Neural cell (in vitro differentiated cells): ENCODE measurements around the gene CARMIL1.

ENCODE experiments used
- EP300 ChIP-seq: fragments of 450-650 bp; conservative IDR thresholded peaks from 2 replicates; pipeline ENCODE4 v1.6.1; 2014; ENCODE audit warnings: antibody characterized with exemption, mild to moderate bottlenecking, moderate library complexity; ENCODE audit not compliant: poor library complexity, severe bottlenecking
- EZH2 ChIP-seq: fragments of 200-600, 300-800 bp; shearing (Covaris generic), sonication (generic); IDR thresholded peaks from 2 replicates; pipeline ENCODE4 v1.6.1; 2014; ENCODE audit warnings: antibody characterized with exemption, low read length, borderline replicate concordance, mild to moderate bottlenecking; ENCODE audit not compliant: insufficient read depth, poor library complexity, severe bottlenecking
- MXI1 ChIP-seq: fragments of 450-650 bp; conservative IDR thresholded peaks from 2 replicates; pipeline ENCODE4 v1.6.1; 2014; ENCODE audit warnings: antibody characterized with exemption, mild to moderate bottlenecking; ENCODE audit not compliant: poor library complexity, severe bottlenecking
- POLR2AphosphoS5 ChIP-seq: IDR thresholded peaks from 2 replicates; pipeline ENCODE4 v1.6.1; 2012
- SMC3 ChIP-seq: fragments of 450-650 bp; conservative IDR thresholded peaks from 2 replicates; pipeline ENCODE4 v1.6.1; 2014; ENCODE audit warnings: antibody characterized with exemption, mild to moderate bottlenecking, moderate library complexity; ENCODE audit not compliant: poor library complexity
- TAF1 ChIP-seq: IDR thresholded peaks from 2 replicates; pipeline ENCODE4 v1.6.1; 2012; ENCODE audit warnings: low read depth
- TF ChIP-seq, protein P1 (sequence below): fragments of 450-650 bp; IDR thresholded peaks from 2 replicates; pipeline ENCODE4 v1.5.1; 2014; ENCODE audit warnings: antibody characterized with exemption, mild to moderate bottlenecking, moderate library complexity; ENCODE audit not compliant: poor library complexity, severe bottlenecking

DNA sequence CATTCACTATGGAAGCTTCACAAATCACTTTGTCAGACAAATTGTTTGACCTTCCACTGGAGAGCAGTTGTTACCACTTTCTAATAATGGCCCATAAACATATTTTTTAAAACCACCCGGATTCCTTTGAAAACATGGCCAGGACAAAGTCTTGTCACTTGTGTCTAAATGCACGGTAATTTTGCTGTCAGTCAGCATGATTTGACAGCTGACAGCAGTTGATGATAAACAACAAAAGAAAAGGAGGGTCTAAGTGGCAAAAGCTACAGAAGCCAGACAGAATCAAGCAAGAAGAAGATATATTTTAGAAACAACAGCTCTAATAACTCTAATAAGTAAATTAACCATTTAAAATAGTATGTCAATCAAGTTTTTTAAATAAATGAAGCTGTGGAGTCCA lies 27.7 kb upstream of the CARMIL1 start:
- TF ChIP-seq TAF1 (no peak), MXI1 (peak; percentile 14), SMC3 (no peak), EZH2 (no peak), POLR2AphosphoS5 (peak; percentile 86), EP300 (peak; percentile 98)
- TF ChIP-seq, protein P1, sequence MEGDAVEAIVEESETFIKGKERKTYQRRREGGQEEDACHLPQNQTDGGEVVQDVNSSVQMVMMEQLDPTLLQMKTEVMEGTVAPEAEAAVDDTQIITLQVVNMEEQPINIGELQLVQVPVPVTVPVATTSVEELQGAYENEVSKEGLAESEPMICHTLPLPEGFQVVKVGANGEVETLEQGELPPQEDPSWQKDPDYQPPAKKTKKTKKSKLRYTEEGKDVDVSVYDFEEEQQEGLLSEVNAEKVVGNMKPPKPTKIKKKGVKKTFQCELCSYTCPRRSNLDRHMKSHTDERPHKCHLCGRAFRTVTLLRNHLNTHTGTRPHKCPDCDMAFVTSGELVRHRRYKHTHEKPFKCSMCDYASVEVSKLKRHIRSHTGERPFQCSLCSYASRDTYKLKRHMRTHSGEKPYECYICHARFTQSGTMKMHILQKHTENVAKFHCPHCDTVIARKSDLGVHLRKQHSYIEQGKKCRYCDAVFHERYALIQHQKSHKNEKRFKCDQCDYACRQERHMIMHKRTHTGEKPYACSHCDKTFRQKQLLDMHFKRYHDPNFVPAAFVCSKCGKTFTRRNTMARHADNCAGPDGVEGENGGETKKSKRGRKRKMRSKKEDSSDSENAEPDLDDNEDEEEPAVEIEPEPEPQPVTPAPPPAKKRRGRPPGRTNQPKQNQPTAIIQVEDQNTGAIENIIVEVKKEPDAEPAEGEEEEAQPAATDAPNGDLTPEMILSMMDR, result no peak
